ENCODE results near the gene CALHM3.
A peak's percentile ranks its signal among the peaks of the same experiment; 100 is the strongest.

The CALHM3 gene

GRCh38 chr10:103450201-103450695, 28.8 kb downstream of the CALHM3 start:
- no peak for DNase-seq (ENCODE audit: low spot score)

GRCh38 chr10:103449208-103450144, 29.6 kb downstream of the CALHM3 start:
- no peak for DNase-seq (ENCODE audit: low spot score)

GRCh38 chr10:103448746-103449145, 30.3 kb downstream of the CALHM3 start:
- DNase-seq (ENCODE audit: low spot score), result no peak

- DNase-seq (ENCODE audit: low spot score), result no peak
Measured at GRCh38 chr10:103447187-103447586, 31.9 kb downstream of the CALHM3 start.

- DNase-seq (ENCODE audit: low spot score), result no peak
Measured at GRCh38 chr10:103445767-103446567, 33.1 kb downstream of the CALHM3 start.

GRCh38 chr10:103445366-103445765, 33.7 kb downstream of the CALHM3 start:
- no peak for DNase-seq (ENCODE audit: low spot score)

- no peak for DNase-seq (ENCODE audit: low spot score)
Measured at GRCh38 chr10:103444478-103444877, 34.6 kb downstream of the CALHM3 start.

GRCh38 chr10:103443475-103444185, 35.4 kb downstream of the CALHM3 start:
- no peak for DNase-seq (ENCODE audit: low spot score)

- DNase-seq (ENCODE audit: low spot score), result peak; percentile 36
Measured at GRCh38 chr10:103442031-103442461, 37.0 kb downstream of the CALHM3 start.

- no peak for DNase-seq (ENCODE audit: low spot score)
Measured at GRCh38 chr10:103441611-103442010, 37.4 kb downstream of the CALHM3 start.

GRCh38 chr10:103441206-103441605, 37.8 kb downstream of the CALHM3 start:
- DNase-seq (ENCODE audit: low spot score), result no peak

- no peak for DNase-seq (ENCODE audit: low spot score)
Measured at GRCh38 chr10:103440416-103440815, 38.6 kb downstream of the CALHM3 start.

GRCh38 chr10:103439776-103440175, 39.3 kb downstream of the CALHM3 start:
- DNase-seq (ENCODE audit: low spot score), result no peak

- DNase-seq (ENCODE audit: low spot score), result no peak
Measured at GRCh38 chr10:103433858-103434257, 45.2 kb downstream of the CALHM3 start.

- DNase-seq (ENCODE audit: low spot score), result no peak
Measured at GRCh38 chr10:103431902-103432301, 47.1 kb downstream of the CALHM3 start.

GRCh38 chr10:103429647-103430046, 49.4 kb downstream of the CALHM3 start:
- no peak for DNase-seq (ENCODE audit: low spot score)

GRCh38 chr10:103428989-103429643, 49.9 kb downstream of the CALHM3 start:
- no peak for DNase-seq (ENCODE audit: low spot score)

GRCh38 chr10:103427866-103428265, 51.2 kb downstream of the CALHM3 start:
- no peak for DNase-seq (ENCODE audit: low spot score)

- no peak for DNase-seq (ENCODE audit: low spot score)
Measured at GRCh38 chr10:103423748-103424147, 55.3 kb downstream of the CALHM3 start.
